ENCODE measurements around the gene SLC6A15.

Gene SLC6A15

DNA sequence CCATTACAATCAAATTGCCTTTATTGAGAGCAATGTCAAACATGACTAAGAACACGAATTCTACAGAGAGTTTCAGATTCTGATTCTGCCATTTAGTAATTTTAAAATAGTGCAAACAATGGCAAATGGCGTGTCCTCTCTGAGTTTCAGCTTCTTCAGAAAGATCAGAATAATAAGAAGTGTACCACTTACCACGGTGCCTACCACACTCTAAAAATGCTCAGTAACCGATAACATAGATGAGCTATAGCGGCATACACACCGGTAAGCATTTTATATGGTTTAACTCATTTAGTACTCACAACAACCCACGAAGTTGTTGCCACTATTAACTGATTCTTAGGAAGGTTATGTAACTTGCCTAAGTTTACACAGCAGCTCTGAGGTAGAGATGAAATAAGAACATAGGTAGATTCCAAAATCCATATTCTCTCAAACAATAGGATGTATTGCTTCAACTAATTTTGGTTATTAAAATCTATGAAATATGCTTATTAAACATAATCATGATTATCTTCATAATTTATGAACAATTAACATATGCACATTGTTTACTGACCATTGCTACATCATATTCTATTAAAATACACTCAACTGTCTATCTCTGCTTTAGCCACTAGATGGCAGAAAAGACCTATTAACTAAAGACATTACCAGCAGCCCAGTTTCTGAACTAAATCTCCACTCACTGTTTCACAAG is 38.3 kb downstream of the SLC6A15 start:
- no peak for DNase-seq

DNA sequence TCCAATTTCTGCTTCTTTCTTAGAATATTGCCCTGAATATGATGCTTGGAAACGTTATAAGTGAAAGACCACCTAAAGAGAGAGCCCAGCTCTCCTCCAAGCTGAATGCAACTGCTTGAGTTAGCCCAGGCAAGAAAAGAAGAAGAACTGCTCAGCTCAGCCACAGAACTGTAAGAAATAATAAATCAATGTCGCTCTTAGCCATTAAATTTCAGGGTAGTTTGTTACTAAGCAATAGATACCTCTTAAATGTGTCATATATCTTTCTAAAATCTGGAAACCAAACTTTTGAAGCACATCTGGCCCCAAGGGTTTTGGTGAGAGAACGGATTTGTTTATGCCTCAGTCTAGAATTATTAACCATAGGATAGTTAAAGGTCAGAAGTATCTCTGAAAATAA is 50.4 kb downstream of the SLC6A15 start:
- no peak for DNase-seq

GRCh38 chr12:84860718-84861117 is 51.9 kb downstream of the SLC6A15 start:
- DNase-seq, result no peak

- DNase-seq, result no peak
These were observed 53.8 kb downstream of the SLC6A15 start for GRCh38 chr12:84858796-84859195.

- no peak for DNase-seq
These were observed 54.9 kb downstream of the SLC6A15 start for GRCh38 chr12:84857525-84858208.

- no peak for DNase-seq
These were observed 56.3 kb downstream of the SLC6A15 start for GRCh38 chr12:84856156-84856900.

GRCh38 chr12:84843593-84844144 is 68.9 kb downstream of the SLC6A15 start:
- DNase-seq, result no peak

- DNase-seq, result no peak
These were observed 70.1 kb downstream of the SLC6A15 start for GRCh38 chr12:84842406-84843013.

- DNase-seq, result no peak
These were observed 71.0 kb downstream of the SLC6A15 start for GRCh38 chr12:84841591-84841990.

DNA sequence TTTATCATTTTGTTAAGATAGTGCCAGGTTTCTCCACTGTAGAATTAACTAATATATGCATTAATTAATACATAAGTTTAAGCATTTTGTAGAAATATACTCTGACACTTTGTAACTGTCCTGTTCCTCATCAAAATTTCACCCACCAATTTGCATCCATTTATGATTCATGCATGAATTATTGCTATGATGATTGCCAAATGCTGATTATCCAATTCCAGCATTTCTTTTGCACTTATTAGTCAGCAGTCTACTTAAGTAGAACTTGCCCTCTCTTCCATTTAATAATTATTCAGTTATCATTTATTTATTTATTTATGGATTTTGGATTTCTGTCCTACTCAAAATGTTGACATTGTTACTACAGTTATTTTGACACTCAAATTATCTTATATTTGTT is 72.2 kb downstream of the SLC6A15 start:
- DNase-seq, result no peak

DNA sequence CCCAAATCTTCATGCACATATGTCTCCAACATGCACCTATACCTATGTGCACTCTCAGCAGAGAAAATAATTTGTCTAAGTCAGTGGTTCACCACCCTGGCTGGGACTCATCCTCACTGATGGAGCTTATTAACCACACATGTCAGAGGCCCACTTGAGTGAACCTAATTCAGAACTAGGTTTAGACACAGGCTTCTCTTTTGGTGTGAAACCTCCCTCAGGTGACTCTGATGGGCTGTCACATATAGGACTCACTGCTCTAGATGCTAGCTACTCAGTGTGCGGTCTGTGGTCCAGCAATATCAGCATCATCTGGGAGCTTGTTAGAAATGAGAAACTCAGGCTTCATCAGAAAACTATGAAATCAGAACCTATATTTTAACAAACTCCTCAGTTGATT is 85.7 kb downstream of the SLC6A15 start:
- DNase-seq, result no peak

DNA sequence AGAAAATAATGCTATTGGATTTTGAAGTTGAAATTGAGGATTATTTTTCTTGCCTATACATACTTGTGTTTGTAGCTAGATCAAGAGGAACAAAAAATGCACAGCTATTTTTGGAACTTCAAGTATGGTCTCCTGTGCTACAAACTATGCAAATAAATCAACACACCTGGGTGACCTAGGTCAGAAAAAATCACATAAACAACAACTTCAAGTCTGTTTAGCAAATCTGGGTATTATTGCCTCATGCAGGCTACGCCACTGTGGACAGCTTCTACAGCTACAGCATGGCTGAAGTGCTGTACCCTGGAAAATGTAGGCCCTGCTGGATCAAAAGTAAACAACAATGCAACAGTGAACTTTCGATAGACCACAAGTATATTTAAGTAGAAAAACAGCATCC is 87.5 kb downstream of the SLC6A15 start:
- no peak for DNase-seq

DNA sequence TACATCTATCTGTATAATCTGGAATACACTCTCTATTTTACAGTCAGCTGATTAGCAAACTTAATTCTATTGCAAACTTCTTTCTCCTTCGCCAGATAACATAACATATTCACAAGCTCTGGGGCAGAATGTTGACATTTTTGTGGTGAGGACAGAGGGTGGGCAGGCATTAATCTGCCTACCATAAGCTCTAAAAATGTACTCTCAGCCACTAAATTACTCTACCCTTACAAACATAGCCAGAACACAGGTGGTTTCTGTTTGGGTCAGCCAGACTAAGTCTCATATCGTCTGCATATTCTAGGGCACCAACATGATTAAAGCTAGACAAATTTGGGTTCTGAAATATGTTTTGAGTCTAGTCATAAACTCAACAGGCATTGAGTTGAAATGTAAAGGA is 90.1 kb downstream of the SLC6A15 start:
- no peak for DNase-seq

GRCh38 chr12:84816916-84817695 is 95.5 kb downstream of the SLC6A15 start:
- no peak for DNase-seq

GRCh38 chr12:84814664-84815245 is 97.8 kb downstream of the SLC6A15 start:
- DNase-seq, result no peak

DNA sequence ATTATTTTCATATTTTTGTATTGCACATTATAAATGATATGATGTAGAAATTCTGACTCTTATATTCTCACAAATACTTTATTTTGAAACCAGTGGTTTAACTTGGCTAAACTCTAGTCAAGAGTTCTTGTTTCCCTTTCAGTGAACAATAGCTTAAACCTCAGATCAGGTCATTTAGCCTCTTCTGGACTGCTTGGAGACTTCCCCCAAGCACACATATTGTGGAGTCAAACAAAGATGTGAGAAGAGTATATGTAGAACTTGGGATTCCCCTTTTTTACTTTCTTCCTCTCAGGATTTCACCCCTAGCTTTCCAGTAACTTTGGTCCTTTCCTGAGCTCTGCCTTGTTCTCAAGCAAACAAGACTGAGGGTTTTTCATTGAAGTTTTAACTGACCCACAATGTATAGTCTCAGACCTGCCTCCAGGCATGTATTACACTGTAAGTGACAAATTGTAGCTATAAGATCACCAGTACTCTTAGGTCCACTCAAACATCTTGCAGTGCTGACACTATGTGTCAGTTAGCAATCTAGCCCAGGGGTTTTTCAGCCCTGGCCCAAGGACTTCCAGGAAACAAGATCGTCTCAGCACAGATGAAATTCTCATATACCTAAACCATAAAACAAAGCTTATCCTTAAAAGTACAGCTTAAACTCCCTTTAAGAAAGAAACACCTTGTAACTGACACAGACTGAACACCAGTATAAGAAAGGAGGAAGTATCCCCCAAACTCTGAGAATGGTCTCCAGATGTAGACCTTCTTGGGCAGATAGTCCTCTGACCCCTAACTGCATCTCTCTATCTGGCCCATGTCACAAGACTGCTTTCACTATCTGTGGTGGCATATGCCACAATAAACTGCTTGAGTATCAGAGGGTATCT is 98.6 kb downstream of the SLC6A15 start:
- DNase-seq, result no peak

- DNase-seq, result no peak
These were observed 101.3 kb downstream of the SLC6A15 start for GRCh38 chr12:84811291-84811690.

GRCh38 chr12:84810611-84811010 is 102.0 kb downstream of the SLC6A15 start:
- no peak for DNase-seq
